HepG2 (cell line): Measurements from ENCODE around the gene THBD. TPM values are rescaled to one million over a fixed set of nuclear protein-coding genes. Genes with fewer than 3 reads are reported as not detected.

ENCODE experiments used
- ATAC-seq: fragments of 200-7000 bp; cut with Tn5 transposase; 3 replicates; pipeline ENCODE4 v1.9.1; 2020; ENCODE audit warnings: mild to moderate bottlenecking, moderate library complexity
- BruUV-seq: library from RNA; stranded (reverse); fragments of 400-500 nt; replicated peaks from 2 replicates; lab custom pipeline; 2021; lab: Mats Ljungman, UMichigan
- CTCF ChIA-PET: fragments of 300-600 bp; formaldehyde crosslinking; extraction: SDS; loops from one replicate; lab custom pipeline; 2021; ENCODE audit warnings: low total read pairs, inconsistent platforms, low intra/inter-chr PET ratio; lab: Yijun Ruan, JAX
- POLR2A ChIA-PET: fragments of 350-600 bp; sonication (Branson Sonifier 250); formaldehyde crosslinking; loops from one replicate; lab custom pipeline; 2020; ENCODE audit warnings: antibody characterized with exemption, inconsistent platforms; lab: Yijun Ruan, JAX
- DNase-seq: peaks from one replicate; pipeline ENCODE4 v3.0.0-alpha.2; 2015; ENCODE audit warnings: low spot score
- FAIRE-seq: peaks from 3 replicates; lab custom pipeline; 2011; peaks lifted over from hg19 to GRCh38; lab: Jason Lieb, UNC
- H2AFZ ChIP-seq: one replicate; pipeline ENCODE4 v1.6.1; 2011; ENCODE audit warnings: low read length, inconsistent platforms
- H3K27ac ChIP-seq: fragments of 300-600 bp; 3 replicates; pipeline ENCODE4 v1.8.0; 2011; ENCODE audit warnings: mixed run types, mild to moderate bottlenecking, mixed read lengths, low read length, inconsistent platforms; ENCODE audit not compliant: insufficient read depth; ENCODE audit errors: extremely low read length
- H3K27me3 ChIP-seq, 2 experiments: fragments of 200-600 bp in 1 of 2; 2 replicates in 1 of 2; 3 replicates in 1 of 2; pipeline versions ENCODE4 v1.6.0 to v1.8.0; 2011; ENCODE audit warnings: low read length in 2 of 2, mild to moderate bottlenecking in 2 of 2, moderate library complexity in 2 of 2, inconsistent platforms in 1 of 2; ENCODE audit not compliant: insufficient read depth in 2 of 2, control insufficient read depth in 1 of 2
- H3K36me3 ChIP-seq, 2 experiments: fragments of 200-600 bp in 1 of 2; replicated peaks in 1 of 2; 2 replicates in 1 of 2; 3 replicates in 1 of 2; pipeline versions ENCODE4 v1.5.1 to v1.8.0; 2011; ENCODE audit warnings: low read length in 2 of 2, inconsistent platforms in 1 of 2; ENCODE audit not compliant: insufficient read depth in 2 of 2, control insufficient read depth in 1 of 2
- H3K4me1 ChIP-seq: 2 replicates; pipeline ENCODE4 v1.5.1; 2012; ENCODE audit warnings: low read length, inconsistent platforms; ENCODE audit not compliant: insufficient read depth
- H3K4me2 ChIP-seq: 2 replicates; pipeline ENCODE4 v1.6.0; 2011; ENCODE audit warnings: low read depth, low read length, inconsistent platforms
- H3K4me3 ChIP-seq, 3 experiments: fragments of 200-600 bp in 1 of 3; sonication (generic), shearing (Covaris generic) in 1 of 3; replicated peaks in 1 of 3; 2 replicates each; pipeline ENCODE4 v1.5.1; 2011 to 2016; ENCODE audit warnings: low read length in 3 of 3, inconsistent platforms in 2 of 3, low read depth in 2 of 3, mild to moderate bottlenecking in 2 of 3, control low read depth in 1 of 3, mixed read lengths in 1 of 3; ENCODE audit not compliant: insufficient read depth in 1 of 3
- H3K79me2 ChIP-seq: one replicate; pipeline ENCODE4 v1.6.1; 2011; ENCODE audit warnings: low read length, inconsistent platforms; ENCODE audit not compliant: insufficient read depth
- H3K9ac ChIP-seq: 2 replicates; pipeline ENCODE4 v1.6.0; 2011; ENCODE audit warnings: mild to moderate bottlenecking, low read depth, low read length, inconsistent platforms; ENCODE audit not compliant: insufficient read depth
- H3K9me3 ChIP-seq: 2 replicates; pipeline ENCODE4 v1.5.1; 2012; ENCODE audit warnings: mild to moderate bottlenecking, low read length
- H4K20me1 ChIP-seq: 2 replicates; pipeline ENCODE4 v1.6.0; 2011; ENCODE audit warnings: inconsistent platforms, mild to moderate bottlenecking, low read length, moderate library complexity; ENCODE audit not compliant: insufficient read depth
- ATF7 ChIP-seq, 2 experiments: fragments of 450-650 bp in 1 of 2; sonication (generic) in 1 of 2; formaldehyde crosslinking in 1 of 2; IDR thresholded peaks; 2 replicates each; pipeline versions ENCODE4 v1.4.0 to v1.6.1; 2016 to 2020; ENCODE audit warnings: antibody characterized with exemption in 1 of 2, mild to moderate bottlenecking in 1 of 2, missing genetic modification reagents in 1 of 2
- PAWR ChIP-seq: sonication (generic); formaldehyde crosslinking; IDR thresholded peaks from 2 replicates; pipeline ENCODE4 v1.4.0; 2020; ENCODE audit warnings: missing genetic modification reagents, mild to moderate bottlenecking, borderline replicate concordance
- ZNF337 ChIP-seq: sonication (generic); formaldehyde crosslinking; IDR thresholded peaks from 2 replicates; pipeline ENCODE4 v1.5.1; 2020; ENCODE audit warnings: missing genetic modification reagents, low read depth, mild to moderate bottlenecking, borderline replicate concordance
- WGBS: methylation state at CpG from one replicate; pipeline ENCODE4 v1.1.6; 2017; ENCODE audit warnings: low lambda C conversion rate; 5-methylcytosine and 5-hydroxymethylcytosine counted together
- in situ Hi-C: cut with HindIII; loops from 2 replicates; pipeline ENCODE4 v1.10.0; 2017; ENCODE audit warnings: low pct_unique_long_range_greater_than_20kb; ENCODE audit not compliant: extremely low pct_ligation_motif_present
- intact Hi-C: fragments of 100-400 bp; cut with micrococcal nuclease; formaldehyde crosslinking; loops from one replicate; pipeline ENCODE4 v1.10.0; 2022; ENCODE audit not compliant: unreplicated experiment
- polyA plus RNA-seq, 8 experiments: library from polyadenylated mRNA; depleted of rRNA in 3 of 8; stranded (reverse) in 7 of 8; unstranded in 1 of 8; fragments of >200 nt; fragmentation: Illumina TruSeq in 4 of 8; extraction: Trizol in 4 of 8; gene quantifications; 2 replicates each; pipeline versions ENCODE4 v1.2.1 to v1.2.3, GENCODE V29; 2011 to 2016; ENCODE audit warnings: low read depth in 4 of 8, missing spikeins in 1 of 8, mixed read lengths in 1 of 8; ENCODE audit not compliant: insufficient read depth in 1 of 8
- total RNA-seq, 5 experiments: library from RNA; depleted of rRNA; stranded (reverse); fragments of >200 nt; fragmentation: Illumina TruSeq; extraction: Trizol; gene quantifications; 2 replicates each; pipeline ENCODE4 v1.2.3, GENCODE V29; 2016; ENCODE audit warnings: low read depth in 1 of 5
- TF ChIP-seq, protein P1 (sequence below): sonication (generic); formaldehyde crosslinking; IDR thresholded peaks from 2 replicates; pipeline ENCODE4 v1.4.0; 2020; ENCODE audit warnings: missing genetic modification reagents, borderline replicate concordance

THBD gene
- total and polyA plus RNA-seq, 2 of the 13 experiments (the other 11 are each of a cell fraction or from before 2014, with no cell fraction given), result 0.03 TPM; not detected in 1

DNA sequence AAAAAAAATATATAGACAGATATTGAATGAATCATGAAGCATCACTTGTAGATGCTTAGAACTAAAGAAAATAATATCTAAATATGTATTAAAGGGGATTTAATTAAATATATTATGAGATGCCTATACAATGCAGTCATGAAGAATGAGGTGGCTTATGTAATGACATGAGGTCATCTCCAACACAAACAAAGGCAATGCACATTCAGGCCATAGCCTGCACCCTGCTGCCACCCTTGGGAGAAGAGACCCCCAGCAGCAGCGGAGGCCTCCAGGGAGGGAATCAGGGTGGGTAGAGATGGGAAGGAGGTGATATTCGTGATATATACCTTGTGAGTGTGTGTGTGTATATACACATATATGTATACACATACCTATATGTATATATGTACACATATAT, 40.8 kb downstream of the THBD start:
- in situ Hi-C loops, result no loop called here
- TF ChIP-seq ZNF337 (no peak), ATF7 (IDR thresholded peaks at IDR 0.05) (0 out of 2 replicates have a peak, but pooled peaks have one; percentile 14), ATF7 (CRISPR knock-in tag; IDR thresholded peaks at IDR 0.05) (no peak), PAWR (CRISPR knock-in tag) (no peak)
- TF ChIP-seq, protein P1, sequence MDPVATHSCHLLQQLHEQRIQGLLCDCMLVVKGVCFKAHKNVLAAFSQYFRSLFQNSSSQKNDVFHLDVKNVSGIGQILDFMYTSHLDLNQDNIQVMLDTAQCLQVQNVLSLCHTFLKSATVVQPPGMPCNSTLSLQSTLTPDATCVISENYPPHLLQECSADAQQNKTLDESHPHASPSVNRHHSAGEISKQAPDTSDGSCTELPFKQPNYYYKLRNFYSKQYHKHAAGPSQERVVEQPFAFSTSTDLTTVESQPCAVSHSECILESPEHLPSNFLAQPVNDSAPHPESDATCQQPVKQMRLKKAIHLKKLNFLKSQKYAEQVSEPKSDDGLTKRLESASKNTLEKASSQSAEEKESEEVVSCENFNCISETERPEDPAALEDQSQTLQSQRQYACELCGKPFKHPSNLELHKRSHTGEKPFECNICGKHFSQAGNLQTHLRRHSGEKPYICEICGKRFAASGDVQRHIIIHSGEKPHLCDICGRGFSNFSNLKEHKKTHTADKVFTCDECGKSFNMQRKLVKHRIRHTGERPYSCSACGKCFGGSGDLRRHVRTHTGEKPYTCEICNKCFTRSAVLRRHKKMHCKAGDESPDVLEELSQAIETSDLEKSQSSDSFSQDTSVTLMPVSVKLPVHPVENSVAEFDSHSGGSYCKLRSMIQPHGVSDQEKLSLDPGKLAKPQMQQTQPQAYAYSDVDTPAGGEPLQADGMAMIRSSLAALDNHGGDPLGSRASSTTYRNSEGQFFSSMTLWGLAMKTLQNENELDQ, result no peak
- no peak overlapping the region for H3K27ac ChIP-seq
- no peaks in the 10 kb centered on the region for H3K9me3 ChIP-seq
- H3K4me2 ChIP-seq, result no peak overlapping the region
- FAIRE-seq (no peak), ATAC-seq (no peak), DNase-seq (no peak)
- no peaks in the 10 kb centered on the region for H3K79me2 ChIP-seq
- H2AFZ ChIP-seq, result no peak overlapping the region
- no peaks in the 10 kb centered on the region for H4K20me1 ChIP-seq
- ChIA-PET POLR2A (no interaction called here), CTCF (no interaction called here)
- 0 out of 5 replicates have a peak, but pooled peaks cover 0 to 6% of the 10 kb centered on the region in 2 experiments for H3K27me3 ChIP-seq
- H3K4me3 ChIP-seq, result no peak overlapping the region
- no peak overlapping the region for H3K9ac ChIP-seq
- no TSS peak for BruUV-seq
- H3K4me1 ChIP-seq, result no peaks in the 10 kb centered on the region
- H3K36me3 ChIP-seq, result no peaks in the 10 kb centered on the region
- WGBS, result 32% methylated on average over 2 of the region's 2 CpGs
- intact Hi-C loops, result no loop called here
